Cardiac muscle cell (in vitro differentiated cells and primary cell): ENCODE measurements around the gene LDLRAD4. TPM values are rescaled to one million over a fixed set of nuclear protein-coding genes. Genes with fewer than 3 reads are reported as not detected.

ENCODE experiments used
- DNase-seq, 2 donors: peaks; one replicate each; pipeline versions ENCODE4 v3.0.0 to v3.0.0-alpha.2; 2010 to 2017; ENCODE audit warnings: low read depth in 1 of 2, low spot score in 1 of 2
- H3K27ac ChIP-seq: fragments of 200-600 bp; sonication (generic); 2 replicates; pipeline ENCODE4 v1.5.1; 2016
- H3K27me3 ChIP-seq: fragments of 200-600 bp; sonication (generic); 2 replicates; pipeline ENCODE4 v1.6.0; 2016; ENCODE audit warnings: control low read depth
- H3K36me3 ChIP-seq: fragments of 200-600 bp; sonication (generic); 2 replicates; pipeline ENCODE4 v1.5.1; 2016; ENCODE audit warnings: control low read depth
- H3K4me1 ChIP-seq: fragments of 200-600 bp; sonication (generic); 2 replicates; pipeline ENCODE4 v1.8.1; 2017; ENCODE audit warnings: low read depth, mild to moderate bottlenecking, mixed run types
- H3K4me3 ChIP-seq: fragments of 200-600 bp; sonication (generic); 2 replicates; pipeline ENCODE4 v1.5.1; 2016; ENCODE audit warnings: mild to moderate bottlenecking
- H3K9me3 ChIP-seq: fragments of 200-600 bp; sonication (generic); 2 replicates; pipeline ENCODE4 v1.5.1; 2017; ENCODE audit warnings: low read depth, mild to moderate bottlenecking, control low read depth
- CTCF ChIP-seq: IDR thresholded peaks from 2 replicates; pipeline ENCODE4 v1.5.1; 2012; ENCODE audit warnings: low read depth, mild to moderate bottlenecking, low read length
- polyA plus RNA-seq: library from polyadenylated mRNA; unstranded; fragments of >200 nt; fragmentation: Nextera tagmentation; extraction: Ambion mirVana; gene quantifications from 2 replicates; pipeline ENCODE4 v1.2.1, GENCODE V29; 2016
- total RNA-seq: library from RNA; depleted of rRNA; stranded (reverse); fragments of >200 nt; gene quantifications from 2 replicates; pipeline ENCODE4 v1.2.3, GENCODE V29; 2016

Gene LDLRAD4
- total and polyA plus RNA-seq, 2 experiments from 2014 or later, result 10.5 to 11.5 TPM

- Histone ChIP-seq H3K36me3 (no peaks in the 10 kb centered on the region), H3K27me3 (no peaks in the 10 kb centered on the region), H3K4me1 (no peaks in the 10 kb centered on the region), H3K4me3 (no peak overlapping the region), H3K9me3 (no peaks in the 10 kb centered on the region), H3K27ac (no peak overlapping the region)
- no peak for TF ChIP-seq CTCF
- DNase-seq, result no peak
Observed at GRCh38 chr18:13418013-13418710, 199.6 kb downstream of the LDLRAD4 start.

- H3K9me3 ChIP-seq, result no peaks in the 10 kb centered on the region
- H3K4me1 ChIP-seq, result no peaks in the 10 kb centered on the region
- H3K27me3 ChIP-seq, result no peaks in the 10 kb centered on the region
- no peak for DNase-seq
- no peaks in the 10 kb centered on the region for H3K36me3 ChIP-seq
- TF ChIP-seq CTCF, result no peak
- no peak overlapping the region for H3K27ac ChIP-seq
- H3K4me3 ChIP-seq, result no peak overlapping the region
Observed at GRCh38 chr18:13420969-13421686, 202.6 kb downstream of the LDLRAD4 start.

- H3K4me1 ChIP-seq, result no peaks in the 10 kb centered on the region
- no peak for TF ChIP-seq CTCF
- H3K9me3 ChIP-seq, result no peaks in the 10 kb centered on the region
- H3K4me3 ChIP-seq, result no peak overlapping the region
- H3K36me3 ChIP-seq, result no peaks in the 10 kb centered on the region
- no peaks in the 10 kb centered on the region for H3K27me3 ChIP-seq
- H3K27ac ChIP-seq, result no peak overlapping the region
- DNase-seq, result no peak
Observed at GRCh38 chr18:13422541-13423147, 204.1 kb downstream of the LDLRAD4 start.

- no peaks in the 10 kb centered on the region for H3K27me3 ChIP-seq
- no peak overlapping the region for H3K27ac ChIP-seq
- H3K36me3 ChIP-seq, result no peaks in the 10 kb centered on the region
- DNase-seq, result no peak
- H3K4me3 ChIP-seq, result no peak overlapping the region
- H3K9me3 ChIP-seq, result no peaks in the 10 kb centered on the region
- H3K4me1 ChIP-seq, result no peaks in the 10 kb centered on the region
- TF ChIP-seq CTCF, result no peak
Observed at GRCh38 chr18:13423352-13423751, 204.8 kb downstream of the LDLRAD4 start.

GRCh38 chr18:13424363-13424762, 205.8 kb downstream of the LDLRAD4 start:
- Histone ChIP-seq H3K4me3 (no peak overlapping the region), H3K36me3 (no peaks in the 10 kb centered on the region), H3K4me1 (no peaks in the 10 kb centered on the region), H3K27ac (no peak overlapping the region), H3K27me3 (no peaks in the 10 kb centered on the region), H3K9me3 (no peaks in the 10 kb centered on the region)
- no peak for TF ChIP-seq CTCF
- DNase-seq, result no peak
